GM23338 (cell line): ENCODE measurements around the gene ACADVL. TPM values are rescaled to one million over a fixed set of nuclear protein-coding genes. Genes with fewer than 3 reads are reported as not detected.

ENCODE experiments used
- ATAC-seq: fragments of 200-7000 bp; cut with Tn5 transposase; 3 replicates; pipeline ENCODE4 v1.9.1; 2020
- DNase-seq: peaks from one replicate; pipeline ENCODE4 v3.0.0-alpha.2; 2015; ENCODE audit warnings: low spot score
- H2AFZ ChIP-seq: fragments of 200-600 bp; sonication (generic); 2 replicates; pipeline ENCODE4 v1.8.0; 2016; ENCODE audit warnings: antibody characterized with exemption, mild to moderate bottlenecking, moderate library complexity
- H3F3A ChIP-seq: fragments of 200-600 bp; sonication (generic); replicated peaks from 2 replicates; pipeline ENCODE4 v1.8.0; 2017; ENCODE audit warnings: antibody characterized with exemption, mixed run types, low read depth
- H3K27ac ChIP-seq: fragments of 200-600 bp; sonication (generic); 2 replicates; pipeline ENCODE4 v1.6.1; 2016; ENCODE audit warnings: low read depth
- H3K27me3 ChIP-seq: fragments of 200-600 bp; sonication (generic); 2 replicates; pipeline ENCODE4 v1.8.0; 2016; ENCODE audit warnings: mild to moderate bottlenecking, mixed run types, moderate library complexity; ENCODE audit not compliant: insufficient read depth
- H3K36me3 ChIP-seq: fragments of 200-600 bp; sonication (generic); 2 replicates; pipeline ENCODE4 v1.8.0; 2016; ENCODE audit warnings: mild to moderate bottlenecking; ENCODE audit not compliant: insufficient read depth
- H3K4me1 ChIP-seq: fragments of 200-600 bp; sonication (generic); 2 replicates; pipeline ENCODE4 v1.8.0; 2016; ENCODE audit warnings: mild to moderate bottlenecking, moderate library complexity; ENCODE audit not compliant: insufficient read depth
- H3K4me2 ChIP-seq: fragments of 200-600 bp; sonication (generic); 2 replicates; pipeline ENCODE4 v1.7.1; 2017; ENCODE audit warnings: mixed run types
- H3K4me3 ChIP-seq: fragments of 200-600 bp; sonication (generic); 2 replicates; pipeline ENCODE4 v1.6.1; 2016; ENCODE audit warnings: mixed run types
- H3K79me2 ChIP-seq: fragments of 200-600 bp; sonication (generic); replicated peaks from 2 replicates; pipeline ENCODE4 v1.8.0; 2017; ENCODE audit warnings: mild to moderate bottlenecking; ENCODE audit not compliant: insufficient read depth
- H3K9me2 ChIP-seq: fragments of 200-600 bp; sonication (generic); 2 replicates; pipeline ENCODE4 v1.8.0; 2017; ENCODE audit not compliant: insufficient read depth
- H4K20me1 ChIP-seq: fragments of 200-600 bp; sonication (generic); replicated peaks from 2 replicates; pipeline ENCODE4 v1.8.0; 2017; ENCODE audit warnings: mild to moderate bottlenecking; ENCODE audit not compliant: insufficient read depth
- H3K27ac Mint-ChIP-seq: 2 replicates; pipeline ENCODE4 v1.8.0; 2020; ENCODE audit warnings: inconsistent platforms, mild to moderate bottlenecking, moderate library complexity, mixed read lengths
- H3K27me3 Mint-ChIP-seq: 3 replicates; pipeline ENCODE4 v1.8.0; 2022; ENCODE audit warnings: low read depth, mild to moderate bottlenecking, moderate library complexity, mixed read lengths, inconsistent platforms; ENCODE audit not compliant: insufficient read depth, poor library complexity
- H3K36me3 Mint-ChIP-seq: 3 replicates; pipeline ENCODE4 v1.8.0; 2021; ENCODE audit warnings: low read depth, mild to moderate bottlenecking, inconsistent platforms, moderate library complexity, mixed read lengths
- H3K4me1 Mint-ChIP-seq: 3 replicates; pipeline ENCODE4 v1.8.0; 2020; ENCODE audit warnings: mild to moderate bottlenecking, inconsistent platforms, mixed read lengths
- H3K4me3 Mint-ChIP-seq: 3 replicates; pipeline ENCODE4 v1.8.0; 2021; ENCODE audit warnings: moderate library complexity, mild to moderate bottlenecking, inconsistent platforms, mixed read lengths
- H3K9me3 Mint-ChIP-seq: 3 replicates; pipeline ENCODE4 v1.8.0; 2020; ENCODE audit warnings: moderate library complexity, mild to moderate bottlenecking, inconsistent platforms, mixed read lengths
- CREB1 ChIP-seq: fragments of 250-450 bp; sonication (Bioruptor Pico); IDR thresholded peaks from 2 replicates; pipeline ENCODE4 v1.5.0; 2020; ENCODE audit warnings: low read depth, mild to moderate bottlenecking, moderate library complexity
- ETS1 ChIP-seq: IDR thresholded peaks from 2 replicates; pipeline ENCODE4 v1.6.1; 2016; ENCODE audit warnings: antibody characterized with exemption
- EZH2 ChIP-seq: fragments of 200-600 bp; sonication (generic); IDR thresholded peaks from one replicate; pipeline ENCODE4 v1.8.0; 2017; ENCODE audit warnings: antibody characterized with exemption, mild to moderate bottlenecking, low read depth; ENCODE audit not compliant: unreplicated experiment
- EZH2phosphoT487 ChIP-seq: fragments of 200-600 bp; sonication (generic); IDR thresholded peaks from one replicate; pipeline ENCODE4 v1.8.1; 2018; ENCODE audit warnings: antibody characterized with exemption; ENCODE audit not compliant: unreplicated experiment
- JUNB ChIP-seq: IDR thresholded peaks from one replicate; pipeline ENCODE4 v1.6.1; 2016; ENCODE audit warnings: antibody characterized with exemption; ENCODE audit not compliant: unreplicated experiment
- NANOG ChIP-seq: IDR thresholded peaks from 2 replicates; pipeline ENCODE4 v1.6.1; 2016; ENCODE audit warnings: antibody characterized with exemption, borderline replicate concordance
- POLR2AphosphoS5 ChIP-seq: IDR thresholded peaks from 2 replicates; pipeline ENCODE4 v1.6.1; 2016; ENCODE audit warnings: antibody characterized with exemption, low read depth
- REST ChIP-seq: IDR thresholded peaks from one replicate; pipeline ENCODE4 v1.6.1; 2018; ENCODE audit warnings: antibody characterized with exemption; ENCODE audit not compliant: unreplicated experiment
- STAT1 ChIP-seq: IDR thresholded peaks from one replicate; pipeline ENCODE4 v1.6.1; 2016; ENCODE audit warnings: antibody characterized with exemption; ENCODE audit not compliant: unreplicated experiment
- ZNF114 ChIP-seq: fragments of 250-450 bp; sonication (Bioruptor Pico); IDR thresholded peaks from 2 replicates; pipeline ENCODE4 v1.5.0; 2020; ENCODE audit warnings: mild to moderate bottlenecking, moderate library complexity
- ZNF331 ChIP-seq: fragments of 250-450 bp; sonication (Bioruptor Pico); IDR thresholded peaks from 2 replicates; pipeline ENCODE4 v1.5.0; 2020; ENCODE audit warnings: low read depth, mild to moderate bottlenecking, moderate library complexity
- polyA plus RNA-seq: library from polyadenylated mRNA; unstranded; fragments of >200 nt; fragmentation: Nextera tagmentation; extraction: Ambion mirVana; gene quantifications from 2 replicates; pipeline ENCODE4 v1.2.1, GENCODE V29; 2016
- total RNA-seq: library from RNA; depleted of rRNA; stranded (reverse); fragments of >200 nt; shearing (Covaris generic); gene quantifications from 2 replicates; pipeline ENCODE4 v1.2.3, GENCODE V29; 2014

Gene ACADVL
- total and polyA plus RNA-seq, 2 experiments from 2014 or later: 152 to 156 TPM

DNA sequence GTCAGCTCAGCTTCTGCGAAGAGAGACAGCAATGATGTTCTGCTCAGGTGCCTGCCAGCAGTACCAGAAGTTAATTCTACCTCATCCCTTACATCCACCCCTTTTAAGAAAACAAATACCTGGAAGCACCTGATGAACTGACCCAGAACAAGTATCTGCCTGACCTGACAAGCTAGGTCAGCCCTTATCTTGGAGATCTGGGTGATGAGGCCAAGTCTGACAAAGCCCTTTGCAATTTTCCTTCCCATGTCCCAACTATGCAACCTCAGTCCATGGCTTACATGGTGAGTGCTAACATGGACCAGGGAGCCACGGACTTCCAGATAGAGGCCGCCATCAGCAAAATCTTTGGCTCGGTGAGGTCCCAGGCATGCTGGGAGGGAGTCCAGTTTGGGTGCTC lies 3.6 kb downstream of the ACADVL start:
- Histone ChIP-seq H2AFZ (no peak overlapping the region), H3K79me2 (no peaks in the 10 kb centered on the region; the same call in 1 of the 2 replicates), H3K27me3 (no peaks in the 10 kb centered on the region), H3K36me3 (peaks cover 11% of the 10 kb centered on the region; the same call in 1 of the 2 replicates), H3K4me3 (no peak overlapping the region), H3K4me1 (peaks cover 20% of the 10 kb centered on the region), H3F3A (peaks cover 17% of the 10 kb centered on the region), H3K27ac (no peak overlapping the region), H3K4me2 (no peak overlapping the region), H3K9me2 (no peaks in the 10 kb centered on the region), H4K20me1 (peaks cover 34% of the 10 kb centered on the region)
- DNase-seq (no peak), ATAC-seq (no peak)
- Mint-ChIP-seq H3K9me3 (no peaks in the 10 kb centered on the region; the same call in 2 of the 3 replicates), H3K27ac (no peak overlapping the region), H3K36me3 (peaks cover 72% of the 10 kb centered on the region), H3K4me1 (peaks cover 28% of the 10 kb centered on the region), H3K4me3 (no peak overlapping the region), H3K27me3 (peaks cover 51% of the 10 kb centered on the region)
- TF ChIP-seq ETS1 (no peak), REST (no peak), EZH2 (no peak), ZNF114 (CRISPR knock-in tag) (no peak), ZNF331 (CRISPR knock-in tag) (no peak), JUNB (no peak)

DNA sequence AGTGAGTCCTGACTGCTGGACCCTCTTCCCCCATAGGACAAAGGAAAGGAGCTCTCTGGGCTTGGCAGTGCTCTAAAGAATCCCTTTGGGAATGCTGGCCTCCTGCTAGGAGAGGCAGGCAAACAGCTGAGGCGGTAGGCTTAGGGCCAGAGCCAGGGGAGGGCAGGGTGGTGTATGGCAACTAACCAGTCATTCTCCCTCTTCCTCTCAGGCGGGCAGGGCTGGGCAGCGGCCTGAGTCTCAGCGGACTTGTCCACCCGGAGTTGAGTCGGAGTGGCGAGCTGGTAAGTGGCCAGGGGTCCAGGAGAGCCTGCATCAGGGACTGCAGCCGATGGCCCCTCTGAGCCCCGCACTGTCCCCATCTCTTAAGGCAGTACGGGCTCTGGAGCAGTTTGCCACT lies 4.4 kb downstream of the ACADVL start:
- no peak for ATAC-seq
- no peak for TF ChIP-seq EZH2
- TF ChIP-seq CREB1 (CRISPR knock-in tag): no peak
- TF ChIP-seq POLR2AphosphoS5: no peak
- no peak for TF ChIP-seq ETS1
- no peak for TF ChIP-seq STAT1
- no peak for TF ChIP-seq EZH2phosphoT487
- TF ChIP-seq NANOG: no peak
- TF ChIP-seq JUNB: no peak

More for the DNA sequence above, 4.4 kb downstream of the ACADVL start:
- Histone ChIP-seq H3K36me3 (peaks cover 11% of the 10 kb centered on the region; the same call in 1 of the 2 replicates), H3K4me1 (peaks cover 12% of the 10 kb centered on the region), H4K20me1 (peaks cover 37% of the 10 kb centered on the region), H3K27me3 (no peaks in the 10 kb centered on the region), H3K9me2 (no peaks in the 10 kb centered on the region), H3K27ac (no peak overlapping the region), H3K4me3 (no peak overlapping the region), H3K4me2 (no peak overlapping the region), H3K79me2 (no peaks in the 10 kb centered on the region; the same call in 1 of the 2 replicates), H2AFZ (no peak overlapping the region), H3F3A (peaks cover 17% of the 10 kb centered on the region)
- no peak for DNase-seq
- no peaks in the 10 kb centered on the region; the same call in 2 of the 3 replicates for H3K9me3 Mint-ChIP-seq
- H3K27me3 Mint-ChIP-seq: peaks cover 45% of the 10 kb centered on the region
- peak overlapping the region; percentile 17; the same call in 1 of the 2 replicates for H3K27ac Mint-ChIP-seq
- H3K4me3 Mint-ChIP-seq: no peak overlapping the region; the same call in 2 of the 3 replicates
- H3K4me1 Mint-ChIP-seq: peaks cover 20% of the 10 kb centered on the region
- H3K36me3 Mint-ChIP-seq: peaks cover 79% of the 10 kb centered on the region
